Hematopoietic multipotent progenitor cell treated with erythropoietin and hydrocortisone succinate and interleukin-3 and kit ligand, for 6 days (in vitro differentiated cells): Measurements from ENCODE around the gene ZCCHC17.

Experiments
- DNase-seq: peaks from one replicate; pipeline ENCODE4 v3.0.0-alpha.2; 2015

Gene ZCCHC17

DNA sequence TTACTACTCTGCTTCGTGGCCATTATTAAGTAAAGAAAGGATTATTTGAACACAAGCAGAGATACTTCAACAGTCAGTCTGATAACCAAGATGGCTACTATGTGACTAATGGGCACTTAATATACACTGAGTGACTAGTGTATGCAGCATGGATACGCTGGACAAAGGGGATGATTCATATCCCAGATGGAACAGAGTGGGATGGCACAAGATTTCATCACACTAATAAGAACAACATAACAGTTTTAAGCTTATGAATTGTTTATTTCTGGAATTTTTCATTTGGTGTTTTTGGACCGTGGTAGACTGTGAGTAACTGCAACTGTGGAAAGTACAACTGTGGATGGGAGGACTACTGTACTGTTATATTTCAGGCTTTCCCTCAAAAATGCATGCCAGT lies 9.4 kb downstream of the ZCCHC17 start:
- DNase-seq, result no peak

DNA sequence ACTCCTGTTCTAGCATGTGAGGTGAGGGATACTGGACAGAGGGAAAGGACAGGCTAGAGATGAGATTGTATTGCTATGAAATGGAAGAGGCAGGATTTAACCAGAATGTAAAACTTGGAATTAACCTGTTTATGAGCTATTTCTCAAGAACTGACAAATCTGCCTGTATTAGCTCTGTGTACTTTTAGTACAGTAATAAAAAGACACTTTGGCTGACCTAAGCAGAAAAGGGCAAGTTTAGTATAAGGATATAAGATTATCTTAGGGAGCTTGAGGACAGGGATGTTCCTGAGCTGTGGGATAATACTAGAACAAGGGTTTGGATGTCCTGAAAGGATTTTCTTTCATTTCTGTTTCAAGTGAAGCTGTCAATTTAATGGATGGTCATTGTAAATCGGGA lies 11.2 kb downstream of the ZCCHC17 start:
- DNase-seq, result no peak

DNA sequence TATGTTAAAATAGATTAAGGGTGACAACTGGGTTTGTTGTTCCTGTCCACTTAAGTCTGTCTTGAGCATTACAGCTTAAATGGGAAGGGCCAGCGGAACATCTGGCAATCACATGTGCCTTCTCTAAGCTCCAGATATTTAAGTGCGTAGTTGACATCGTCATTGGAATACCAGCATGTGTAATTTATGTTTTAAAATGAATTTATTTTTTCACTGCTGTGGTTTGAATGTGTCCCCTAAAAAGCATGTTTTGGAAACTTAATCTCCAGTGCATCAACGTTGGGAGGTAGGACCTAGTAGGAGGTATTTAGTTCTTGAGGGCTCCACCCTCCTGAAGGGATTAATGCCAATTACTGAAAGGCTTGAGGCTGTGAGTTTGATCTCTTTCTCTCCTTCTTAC lies 13.4 kb downstream of the ZCCHC17 start:
- no peak for DNase-seq

DNA sequence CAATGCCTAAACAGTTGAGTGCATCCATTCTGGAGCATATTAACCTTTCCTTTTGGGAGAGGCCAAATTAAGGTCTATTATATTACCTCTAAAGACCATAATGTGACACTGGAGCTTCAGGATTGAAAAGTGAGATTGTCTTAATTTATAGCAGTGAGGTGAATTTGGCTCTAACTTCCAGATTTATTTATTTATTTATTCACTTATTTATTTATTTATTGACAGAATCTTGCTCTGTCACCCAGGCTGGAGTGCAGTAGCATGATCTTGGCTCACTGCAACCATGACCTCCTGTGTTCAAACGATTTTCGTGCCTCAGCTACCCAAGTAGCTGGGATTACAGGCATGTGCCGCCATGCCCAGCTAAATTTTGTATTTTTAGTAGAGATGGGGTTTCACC lies 19.1 kb downstream of the ZCCHC17 start:
- DNase-seq, result no peak

DNA sequence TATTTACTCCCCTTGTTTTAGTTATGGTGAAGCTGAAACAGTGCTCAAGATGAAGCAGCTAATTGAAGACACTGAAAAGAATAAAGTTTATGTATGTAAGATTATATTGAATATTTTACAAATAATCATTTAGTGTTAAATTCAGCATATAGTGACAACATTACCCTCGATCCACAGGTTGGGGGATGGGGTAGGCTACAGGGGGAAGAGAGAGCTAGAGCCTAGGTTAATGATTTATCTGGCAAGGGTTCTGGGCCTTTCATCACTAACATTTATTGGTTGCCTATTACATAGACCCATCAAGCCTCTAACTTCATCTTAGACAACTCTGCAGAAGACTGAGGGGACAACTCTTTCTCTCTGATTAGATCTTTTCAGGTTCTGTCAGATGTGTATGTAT lies 21.3 kb downstream of the ZCCHC17 start:
- DNase-seq, result no peak

DNA sequence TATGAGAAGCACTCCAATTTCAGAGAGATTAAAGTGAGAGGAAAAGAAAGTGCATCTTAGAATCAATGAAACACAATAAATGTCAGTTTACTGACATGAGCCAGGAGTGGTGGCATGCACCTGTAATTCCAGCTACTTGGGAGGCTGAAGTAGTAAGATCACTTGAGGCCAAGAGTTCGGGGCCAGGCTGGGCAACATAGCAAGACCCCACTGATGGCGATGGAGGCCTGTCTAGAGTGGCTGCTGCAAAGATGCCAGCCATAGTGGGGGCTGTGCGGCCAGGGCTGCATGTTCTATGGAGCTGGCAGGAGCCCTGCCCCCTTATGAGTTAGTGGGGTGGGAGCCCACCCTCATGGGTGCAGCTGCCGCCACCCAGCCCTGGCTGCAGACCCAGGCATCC lies 27.3 kb downstream of the ZCCHC17 start:
- no peak for DNase-seq

DNA sequence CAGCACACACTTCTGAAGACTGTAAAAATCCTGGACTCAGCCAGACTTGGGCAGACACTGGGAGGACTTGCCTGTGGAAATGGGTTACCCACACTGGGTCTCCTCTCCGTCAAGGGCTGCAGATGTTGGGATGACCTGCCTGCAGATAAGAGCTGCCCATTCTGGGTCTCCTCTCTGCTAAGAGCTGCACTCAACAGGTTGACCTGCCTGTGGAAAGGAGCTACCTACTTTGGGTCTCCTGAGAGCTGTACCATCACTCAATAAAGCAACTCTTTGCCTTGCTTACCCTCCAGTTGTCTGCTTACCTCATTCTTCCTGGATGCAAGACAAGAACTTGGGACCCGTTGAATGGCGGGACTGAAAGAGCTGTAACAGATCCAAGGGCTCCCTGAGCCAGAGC lies 28.2 kb downstream of the ZCCHC17 start:
- DNase-seq, result no peak

DNA sequence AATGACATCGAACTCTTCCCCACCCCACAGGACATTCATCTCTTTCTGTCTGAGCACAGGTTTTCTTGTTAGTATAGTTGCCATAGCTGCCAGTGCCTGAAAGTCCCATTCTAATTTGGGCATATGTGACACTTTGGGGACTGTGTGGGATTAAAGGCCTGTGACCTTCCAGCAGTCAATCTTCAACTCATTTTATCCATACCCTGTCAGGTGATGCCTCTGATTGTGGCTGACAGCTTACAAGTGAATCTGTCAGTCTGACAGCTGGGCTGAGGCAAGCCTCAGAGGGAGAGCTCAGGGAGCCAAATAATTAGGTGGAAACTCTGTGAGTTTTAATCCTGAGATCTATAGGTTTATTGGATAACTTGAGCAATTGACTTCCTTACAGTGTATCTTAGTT lies 29.6 kb downstream of the ZCCHC17 start:
- DNase-seq, result no peak

DNA sequence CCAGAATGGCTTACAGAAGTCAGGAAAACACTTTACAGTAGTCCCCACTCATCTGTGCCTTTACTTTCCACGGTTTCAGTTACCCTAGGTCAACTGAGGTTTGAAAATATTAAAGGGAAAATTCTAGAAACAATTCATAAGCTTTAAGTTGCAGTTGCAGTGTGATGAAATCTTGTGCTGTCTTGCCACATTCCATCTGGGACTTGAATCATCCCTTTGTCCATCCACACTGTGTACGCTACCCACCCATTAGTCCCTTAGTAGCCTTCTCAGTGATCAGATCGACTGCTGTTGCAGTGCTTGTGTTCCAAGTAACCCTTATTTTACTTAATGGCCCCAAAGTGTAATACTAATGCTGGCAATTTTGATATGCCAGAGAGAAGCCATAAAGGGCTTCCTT lies 30.5 kb downstream of the ZCCHC17 start:
- no peak for DNase-seq

DNA sequence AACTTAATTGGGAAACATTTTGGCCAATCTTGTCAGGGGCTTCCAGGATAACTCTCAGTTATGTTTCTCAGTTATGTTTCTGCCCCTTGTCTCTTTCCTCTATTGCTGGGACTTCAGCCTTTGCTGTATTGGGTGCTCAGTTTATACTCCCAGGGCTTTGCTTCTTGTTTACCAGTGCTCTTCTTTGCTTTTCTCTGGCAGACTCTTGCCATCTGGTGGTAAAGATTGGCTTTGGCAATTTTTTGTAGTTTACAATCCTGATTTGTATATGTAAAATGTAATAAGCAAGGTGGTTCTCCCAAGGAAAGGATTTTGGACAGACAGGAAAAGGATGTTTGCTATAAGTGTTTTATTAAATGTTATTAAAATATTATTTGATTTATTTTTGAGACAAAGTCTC lies 38.2 kb downstream of the ZCCHC17 start:
- DNase-seq, result peak; percentile 73

DNA sequence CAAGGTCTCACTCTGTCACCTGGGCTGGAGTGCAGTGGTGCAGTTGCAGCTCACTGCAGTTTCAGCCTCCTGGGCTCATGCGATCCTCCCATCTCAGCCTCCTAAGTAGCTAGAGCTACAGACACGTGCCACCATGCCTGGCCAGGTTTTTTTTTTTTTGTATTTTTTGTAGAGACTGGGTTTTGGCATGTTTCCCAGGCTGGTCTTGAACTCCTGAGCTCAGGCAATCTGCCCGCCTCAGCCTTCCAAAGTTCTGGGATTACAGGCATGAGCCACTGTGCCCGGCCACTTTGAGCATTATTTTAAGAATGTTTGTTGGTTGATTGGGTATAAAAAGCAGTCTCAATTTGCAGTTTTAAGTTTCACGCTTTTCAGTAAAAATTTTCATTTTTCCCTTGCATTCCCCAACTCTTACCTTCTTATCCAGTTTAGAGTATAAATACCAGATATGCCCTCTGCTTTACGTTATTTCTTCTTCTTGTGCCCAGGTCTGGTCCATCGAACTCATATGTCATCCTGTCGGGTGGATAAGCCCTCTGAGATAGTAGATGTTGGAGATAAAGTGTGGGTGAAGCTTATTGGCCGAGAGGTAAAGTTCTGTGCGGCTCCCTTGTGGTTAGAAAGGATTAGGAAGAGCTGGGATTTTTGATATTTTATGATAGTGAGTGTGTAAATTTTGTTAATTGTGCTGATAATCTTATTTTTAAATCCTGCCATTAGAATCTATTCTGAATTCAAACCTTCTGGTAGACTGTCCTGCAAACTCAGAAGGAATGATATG lies 40.0 kb downstream of the ZCCHC17 start:
- DNase-seq, result no peak

DNA sequence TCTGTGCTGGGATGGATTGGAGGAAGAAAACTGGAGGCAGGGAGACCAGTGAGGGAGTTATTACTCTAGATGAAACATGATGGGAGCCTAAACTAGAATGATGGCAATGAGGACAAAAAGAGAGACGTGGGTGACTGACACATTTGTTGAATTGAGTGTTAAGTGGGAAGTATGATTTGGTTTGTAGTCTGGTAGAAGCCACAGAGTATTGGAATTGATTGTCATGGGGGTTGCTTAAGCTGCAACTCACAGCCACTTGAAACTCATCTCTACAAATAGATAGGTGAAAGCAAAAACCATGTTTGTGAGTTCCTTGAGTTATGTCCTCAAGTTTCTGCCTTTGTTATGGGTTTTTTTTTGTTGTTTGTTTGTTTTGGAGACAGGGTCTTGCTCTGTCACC lies 47.7 kb downstream of the ZCCHC17 start:
- DNase-seq, result no peak

DNA sequence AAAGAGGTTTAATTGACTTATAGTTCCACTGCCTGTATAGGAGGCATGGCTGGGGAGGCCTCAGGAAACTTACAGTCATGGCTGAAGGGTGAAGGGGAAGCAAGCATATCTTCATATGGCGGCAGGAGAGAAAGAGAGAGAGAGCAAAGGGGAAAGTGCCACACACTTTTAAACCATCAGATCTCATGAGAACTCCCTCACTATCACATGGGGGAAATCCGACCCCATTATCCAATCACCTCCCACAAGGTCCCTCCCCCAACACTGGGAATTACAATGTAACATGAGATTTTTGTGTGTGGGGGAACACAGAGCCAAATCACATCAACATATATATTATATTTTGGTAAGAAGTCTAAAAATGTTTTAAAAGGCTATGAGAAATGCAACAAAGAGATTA lies 48.8 kb downstream of the ZCCHC17 start:
- peak; percentile 41 for DNase-seq

DNA sequence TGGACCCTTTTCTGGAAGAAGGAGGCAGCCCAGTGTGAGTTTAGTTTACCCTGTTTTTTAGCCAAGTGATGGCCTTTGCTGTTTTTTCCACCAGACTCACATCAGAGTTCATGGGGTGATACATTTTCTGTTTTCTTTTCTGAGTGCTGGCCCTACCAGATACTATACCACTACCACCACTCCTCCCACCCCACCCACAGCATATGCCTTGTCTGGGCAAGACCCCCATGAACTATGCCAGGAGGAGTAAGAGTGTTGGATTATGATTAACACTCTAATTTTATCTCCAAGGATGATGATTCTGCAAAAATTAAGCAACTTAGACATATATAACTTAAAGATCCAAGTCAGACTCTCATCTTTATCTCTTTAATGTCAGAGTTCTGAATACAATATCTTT lies 50.0 kb downstream of the ZCCHC17 start:
- peak; percentile 91 for DNase-seq

DNA sequence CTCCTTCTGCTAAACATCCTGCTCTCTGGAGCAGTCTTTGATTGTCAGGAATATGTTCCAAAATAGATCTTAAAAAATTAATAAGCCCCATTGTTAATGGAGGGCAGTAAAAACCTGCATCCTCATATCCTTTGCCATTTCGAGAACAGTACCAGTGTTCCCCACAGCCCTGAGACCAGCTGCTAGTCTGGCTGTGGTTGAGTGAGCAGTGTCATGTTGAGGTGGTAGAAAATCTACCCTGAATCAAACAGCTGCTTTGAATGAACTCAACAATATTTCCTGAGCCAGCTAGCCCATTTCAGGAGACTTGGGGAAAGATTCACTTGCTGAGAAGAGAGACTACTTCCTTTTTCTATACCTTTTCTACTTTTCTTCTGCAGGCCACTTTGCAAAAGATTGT lies 51.6 kb downstream of the ZCCHC17 start:
- no peak for DNase-seq

DNA sequence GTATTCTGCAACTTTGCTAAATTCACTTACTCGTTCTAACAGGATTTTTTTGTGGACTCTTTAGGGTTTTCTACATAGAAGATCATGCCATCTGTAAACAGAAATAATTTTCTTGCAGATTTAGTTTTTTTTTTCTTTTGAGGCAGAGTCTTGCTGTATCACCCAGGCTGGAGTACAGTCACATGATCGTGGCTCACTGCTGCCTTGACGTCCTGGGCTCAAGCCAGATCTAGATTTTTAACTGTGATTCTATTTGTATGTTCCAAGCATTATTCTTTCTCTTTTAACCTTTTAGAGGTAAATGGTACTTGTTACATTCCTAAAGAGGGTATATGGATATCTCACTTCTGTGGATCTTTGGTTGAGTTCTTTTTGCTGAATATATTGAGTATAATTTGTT lies 57.5 kb downstream of the ZCCHC17 start:
- peak; percentile 54 for DNase-seq

DNA sequence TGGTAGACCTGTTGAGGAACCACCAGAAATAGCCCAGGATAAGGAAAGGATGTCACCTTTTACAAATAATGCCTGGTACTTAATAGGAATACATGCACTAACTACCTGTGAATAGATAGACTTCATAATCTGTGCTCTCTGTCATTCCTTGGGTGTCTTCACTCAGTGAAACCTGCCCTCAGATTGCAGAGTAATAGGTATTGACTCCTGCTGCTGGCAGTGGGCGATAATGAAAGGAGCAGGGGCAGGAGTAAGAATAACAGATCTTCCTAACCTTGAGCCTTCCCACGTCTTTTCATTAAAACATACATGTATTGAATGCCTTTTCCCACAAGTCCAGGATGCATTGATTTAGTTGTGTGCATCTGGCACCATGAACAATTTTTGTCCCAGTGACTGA lies 59.6 kb downstream of the ZCCHC17 start:
- DNase-seq, result no peak

DNA sequence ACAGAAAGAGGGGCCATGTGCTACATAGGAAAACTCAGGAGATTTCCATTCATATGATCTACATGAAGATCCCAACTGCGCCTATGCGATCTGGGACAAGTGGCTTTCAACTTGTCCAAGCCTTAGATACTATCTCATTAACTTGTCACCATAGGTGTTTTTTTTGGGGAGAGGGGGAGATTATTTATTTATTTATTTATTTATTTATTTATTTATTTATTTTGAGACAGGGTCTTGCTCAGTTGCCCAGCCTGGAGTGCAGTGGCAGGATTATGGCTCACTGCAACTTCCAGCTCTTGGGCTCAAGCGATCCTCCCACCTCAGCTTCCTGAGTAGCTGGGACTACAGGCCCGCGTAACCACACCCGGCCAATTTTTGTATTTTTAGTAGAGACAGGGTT lies 64.8 kb downstream of the ZCCHC17 start:
- no peak for DNase-seq

DNA sequence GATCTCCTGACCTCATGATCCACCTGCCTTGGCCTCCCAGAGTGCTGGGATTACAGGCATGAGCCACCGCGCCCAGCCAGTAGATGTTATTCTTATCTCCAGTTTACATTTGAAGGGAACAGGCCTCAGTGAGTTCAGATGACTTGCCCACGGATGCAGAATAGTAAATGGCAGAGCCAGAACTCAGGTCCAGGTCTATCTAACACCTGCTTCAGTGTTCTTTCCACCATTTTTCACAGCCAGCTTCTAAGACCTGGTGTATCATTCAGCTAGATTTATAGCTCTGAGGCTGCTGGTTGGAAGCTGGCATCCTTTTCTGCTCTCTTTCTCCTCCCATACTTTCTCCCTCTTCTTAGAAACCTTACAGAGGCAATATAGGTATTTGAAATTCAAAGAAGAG lies 65.2 kb downstream of the ZCCHC17 start:
- DNase-seq, result no peak

DNA sequence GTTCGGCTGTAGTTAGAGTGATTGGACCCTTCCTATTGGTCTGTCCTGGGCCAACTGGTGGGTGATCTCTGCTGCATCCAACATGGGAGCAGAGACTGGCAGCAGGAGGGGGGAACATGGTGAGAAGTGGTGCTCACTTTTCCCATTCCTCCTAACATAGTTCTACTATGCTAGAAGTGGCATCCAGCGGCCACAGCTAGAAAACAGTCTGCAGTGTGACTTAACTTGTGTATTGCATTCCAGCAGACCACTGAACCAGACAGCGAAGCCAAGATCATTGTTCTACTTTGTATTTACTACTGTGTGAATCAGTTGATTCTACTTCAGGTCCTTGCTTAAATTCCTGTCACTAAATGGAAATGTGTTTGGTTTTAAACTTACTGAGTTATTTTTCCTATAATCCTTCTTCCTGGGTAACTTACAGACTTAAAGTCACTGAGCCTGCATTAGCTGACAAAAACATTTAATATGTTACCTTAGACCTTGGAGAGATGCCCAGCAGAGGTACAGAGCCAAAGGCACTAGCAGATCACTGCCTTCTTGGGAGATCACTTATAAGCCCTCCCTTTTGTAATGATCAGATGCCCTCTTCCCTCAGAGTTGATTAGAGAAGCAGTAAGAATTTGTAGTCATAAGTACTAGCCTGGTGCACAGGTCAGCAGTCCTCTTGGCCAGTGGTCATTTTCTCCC lies 67.9 kb downstream of the ZCCHC17 start:
- DNase-seq, result no peak

DNA sequence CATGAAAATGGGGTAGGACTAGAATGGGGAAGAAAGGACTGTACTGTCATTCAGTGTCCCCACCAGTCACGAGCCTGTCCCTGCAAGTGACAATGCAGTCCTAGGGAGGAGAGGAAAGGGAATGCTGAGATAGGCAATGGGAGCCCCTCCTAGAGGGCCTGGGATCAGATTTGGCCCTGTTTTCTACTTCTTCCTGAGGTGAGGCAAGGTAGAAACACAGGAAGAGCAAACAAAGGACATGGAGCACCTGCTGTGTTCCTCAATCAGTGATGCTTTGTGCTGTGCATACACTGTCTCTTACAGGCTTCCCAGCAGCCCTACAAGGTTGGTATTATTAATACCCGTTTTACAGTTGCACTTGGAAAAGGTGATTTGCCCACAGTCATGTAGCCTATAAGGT lies 70.0 kb downstream of the ZCCHC17 start:
- DNase-seq, result no peak

DNA sequence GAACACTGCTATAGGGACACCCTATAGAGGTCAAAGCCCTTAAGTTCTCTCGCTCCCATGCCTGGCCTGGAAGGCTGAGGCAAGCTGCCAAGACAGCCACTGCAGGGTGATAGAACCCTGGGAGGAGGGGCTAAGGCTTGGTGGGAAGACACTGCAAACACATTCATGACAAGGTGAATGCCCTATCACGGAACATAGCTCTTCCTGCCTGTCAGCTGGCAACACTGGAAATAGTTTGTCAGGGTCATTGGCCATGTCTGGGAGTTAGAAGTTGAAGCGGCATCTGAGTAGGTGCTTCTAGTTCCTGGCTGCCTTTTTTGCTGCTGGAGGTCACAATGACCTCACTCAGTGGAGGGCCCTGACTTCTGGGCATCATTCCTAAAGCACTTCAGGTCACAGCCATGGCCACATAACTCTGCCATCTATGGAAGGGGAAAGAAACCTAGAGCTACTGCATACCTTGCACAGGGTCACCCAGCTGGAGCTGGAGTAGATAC lies 71.8 kb downstream of the ZCCHC17 start:
- DNase-seq, result peak; percentile 84

DNA sequence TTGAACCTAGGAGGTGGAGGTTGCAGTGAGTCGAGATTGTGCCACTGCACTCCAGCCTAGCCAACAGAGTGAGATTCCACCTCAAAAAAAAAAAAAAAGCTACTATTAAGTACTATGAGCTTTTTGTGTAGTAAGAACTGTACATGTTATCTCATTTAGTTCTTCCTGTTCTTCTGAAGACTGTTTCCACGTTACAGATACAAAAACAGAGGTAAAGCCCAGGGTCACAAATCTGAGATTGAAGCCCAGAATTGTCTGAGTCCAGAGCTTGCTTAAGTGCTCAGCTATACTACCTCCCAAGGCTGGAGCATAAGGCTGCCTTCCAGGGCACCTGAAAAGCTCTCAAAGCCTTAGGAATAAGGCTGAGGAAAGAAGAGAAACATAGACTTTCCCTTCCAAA lies 73.2 kb downstream of the ZCCHC17 start:
- DNase-seq, result no peak

DNA sequence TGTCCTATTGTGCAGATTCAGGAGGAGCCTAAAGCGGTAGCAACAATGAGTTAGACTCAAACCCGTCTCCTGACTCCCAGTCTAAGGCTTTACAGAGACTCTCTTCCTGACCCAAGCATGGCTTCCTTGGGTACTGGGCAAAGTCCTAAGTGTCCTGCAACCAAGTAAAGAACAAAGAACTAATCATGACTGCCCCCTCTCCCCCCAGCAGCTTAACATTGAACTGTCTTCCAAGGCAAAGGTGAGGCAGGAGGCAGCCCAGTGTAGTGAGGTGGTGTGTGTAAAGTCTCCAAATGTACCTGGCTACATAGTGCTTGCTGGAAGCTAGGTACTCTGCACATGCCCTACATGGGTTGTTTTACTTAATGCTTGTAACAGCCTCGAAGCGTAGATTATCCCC lies 73.7 kb downstream of the ZCCHC17 start:
- DNase-seq, result no peak
